GM12873 (cell line): ENCODE measurements around the gene MBTPS1.

Experiments
- CTCF ChIP-seq: IDR thresholded peaks from 2 replicates; pipeline ENCODE4 v1.5.1; 2012; ENCODE audit warnings: low read depth, mild to moderate bottlenecking, moderate library complexity, low read length, control low read depth; ENCODE audit not compliant: insufficient read depth; ENCODE audit errors: missing control alignments

The MBTPS1 gene

GRCh38 chr16:84155771-84156170 is 39.0 kb upstream of the MBTPS1 start:
- TF ChIP-seq CTCF = no peak

DNA sequence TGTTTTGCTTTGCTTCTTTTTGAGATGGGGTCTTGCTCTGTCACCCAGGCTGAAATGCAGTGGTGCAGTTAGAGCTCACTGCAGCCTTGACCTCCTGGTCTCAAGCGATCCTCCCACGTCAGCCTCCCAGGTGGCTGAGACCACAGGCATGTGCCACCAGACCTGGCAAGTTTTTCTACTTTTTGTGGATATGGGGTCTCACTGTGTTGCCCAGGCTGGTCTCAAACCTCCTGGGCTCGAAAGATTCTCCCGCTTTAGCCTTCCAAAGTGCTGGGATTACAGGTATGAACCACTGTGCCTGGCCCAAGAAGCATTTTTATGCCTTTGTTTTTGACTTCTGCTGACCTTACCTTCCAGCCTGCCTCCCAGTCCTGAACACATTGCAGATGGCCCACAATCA is 38.5 kb upstream of the MBTPS1 start:
- TF ChIP-seq CTCF = no peak

DNA sequence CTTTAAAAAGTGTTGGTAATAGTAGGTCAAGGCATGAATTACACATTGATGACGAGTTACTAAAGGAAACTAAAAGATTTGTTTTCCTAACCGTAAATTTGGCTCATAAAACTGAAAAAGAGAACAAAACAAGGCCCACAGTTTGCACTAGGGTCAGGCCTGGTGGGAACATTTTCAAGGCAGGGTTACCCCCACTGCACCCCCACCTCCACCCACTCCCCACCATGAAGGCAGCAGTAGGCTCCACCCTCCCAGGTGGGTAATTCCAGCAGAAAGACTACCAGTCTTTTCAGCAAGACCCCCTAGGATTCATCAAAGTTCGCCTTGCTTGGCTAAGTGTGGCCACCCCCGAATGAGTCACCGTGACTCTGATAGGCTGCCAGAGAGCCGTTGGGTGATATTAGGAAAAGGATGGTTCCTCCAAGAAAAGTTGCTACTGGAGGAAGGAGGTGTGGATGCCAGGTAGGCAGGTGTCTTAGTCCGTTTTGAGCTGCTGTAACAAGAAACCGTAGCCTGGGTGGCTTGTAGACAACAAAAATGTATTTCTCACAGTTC is 37.0 kb upstream of the MBTPS1 start:
- TF ChIP-seq CTCF = no peak

GRCh38 chr16:84150926-84151325 is 34.2 kb upstream of the MBTPS1 start:
- TF ChIP-seq CTCF = no peak

GRCh38 chr16:84144859-84145639 is 28.3 kb upstream of the MBTPS1 start, which contains the start of the genes DNAAF1 and HSDL1:
Gene DNAAF1, plus strand, starts transcription at chr16:84145308. Its CDS starts 133 bp downstream, at chr16:84145441.
Gene HSDL1, minus strand, starts transcription at chr16:84145177. Its CDS starts 13,856 bp downstream, at chr16:84131321.
- TF ChIP-seq CTCF = no peak

GRCh38 chr16:84144209-84144858 is 27.6 kb upstream of the MBTPS1 start:
- peak; percentile 33 for TF ChIP-seq CTCF

GRCh38 chr16:84143784-84144199 is 27.1 kb upstream of the MBTPS1 start:
- no peak for TF ChIP-seq CTCF
